ENCODE measurements around the gene HSPH1.

HSPH1 gene

DNA sequence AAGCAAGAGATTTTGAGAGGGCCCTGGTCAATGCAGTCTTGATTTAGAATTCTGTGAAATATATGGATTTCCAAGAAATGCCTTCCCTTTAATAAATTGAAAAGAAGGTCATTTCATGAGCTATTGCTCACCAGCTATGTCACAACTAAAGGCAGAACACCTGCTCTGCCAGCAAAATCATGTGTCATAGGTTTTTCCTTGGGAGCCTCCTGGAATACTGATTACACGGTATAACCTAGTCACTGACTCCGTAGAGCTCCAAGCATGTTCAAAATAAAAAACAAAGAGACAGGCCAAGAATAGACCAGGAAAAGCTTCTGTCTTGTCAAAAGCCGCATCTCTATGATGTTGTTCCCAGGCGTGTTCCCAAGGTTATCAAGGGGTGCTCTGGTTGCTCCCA is 45.5 kb downstream of the HSPH1 start:
- H3K27ac ChIP-seq = no peak overlapping the region
- TF ChIP-seq ZFX (IDR thresholded peaks at IDR 0.05; ENCODE audit: borderline replicate concordance) = no peak
- TF ChIP-seq, protein P1, sequence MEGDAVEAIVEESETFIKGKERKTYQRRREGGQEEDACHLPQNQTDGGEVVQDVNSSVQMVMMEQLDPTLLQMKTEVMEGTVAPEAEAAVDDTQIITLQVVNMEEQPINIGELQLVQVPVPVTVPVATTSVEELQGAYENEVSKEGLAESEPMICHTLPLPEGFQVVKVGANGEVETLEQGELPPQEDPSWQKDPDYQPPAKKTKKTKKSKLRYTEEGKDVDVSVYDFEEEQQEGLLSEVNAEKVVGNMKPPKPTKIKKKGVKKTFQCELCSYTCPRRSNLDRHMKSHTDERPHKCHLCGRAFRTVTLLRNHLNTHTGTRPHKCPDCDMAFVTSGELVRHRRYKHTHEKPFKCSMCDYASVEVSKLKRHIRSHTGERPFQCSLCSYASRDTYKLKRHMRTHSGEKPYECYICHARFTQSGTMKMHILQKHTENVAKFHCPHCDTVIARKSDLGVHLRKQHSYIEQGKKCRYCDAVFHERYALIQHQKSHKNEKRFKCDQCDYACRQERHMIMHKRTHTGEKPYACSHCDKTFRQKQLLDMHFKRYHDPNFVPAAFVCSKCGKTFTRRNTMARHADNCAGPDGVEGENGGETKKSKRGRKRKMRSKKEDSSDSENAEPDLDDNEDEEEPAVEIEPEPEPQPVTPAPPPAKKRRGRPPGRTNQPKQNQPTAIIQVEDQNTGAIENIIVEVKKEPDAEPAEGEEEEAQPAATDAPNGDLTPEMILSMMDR (IDR thresholded peaks at IDR 0.05) = no peak

DNA sequence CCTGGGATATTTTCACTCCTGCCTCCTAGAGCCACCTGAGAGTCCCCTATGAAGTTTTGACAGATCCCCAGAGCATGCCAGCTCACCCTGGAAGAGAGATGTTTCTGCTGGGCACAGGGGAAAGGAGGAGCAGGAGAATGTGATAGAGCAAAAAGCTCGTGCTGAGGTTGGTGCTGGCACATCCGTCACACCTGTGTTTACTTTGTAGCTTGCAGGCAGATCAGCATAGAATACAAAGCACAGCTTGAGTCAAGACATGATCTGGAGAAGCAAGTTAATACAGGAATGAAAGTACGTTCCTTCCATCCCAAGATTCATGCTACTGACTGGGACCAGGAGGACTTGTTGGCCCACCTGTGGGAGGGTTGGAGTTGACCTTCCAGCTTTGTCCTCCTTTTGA is 46.1 kb downstream of the HSPH1 start:
- TF ChIP-seq, protein P1 (IDR thresholded peaks at IDR 0.05) = no peak
- TF ChIP-seq ZFX (IDR thresholded peaks at IDR 0.05; ENCODE audit: borderline replicate concordance) = no peak

DNA sequence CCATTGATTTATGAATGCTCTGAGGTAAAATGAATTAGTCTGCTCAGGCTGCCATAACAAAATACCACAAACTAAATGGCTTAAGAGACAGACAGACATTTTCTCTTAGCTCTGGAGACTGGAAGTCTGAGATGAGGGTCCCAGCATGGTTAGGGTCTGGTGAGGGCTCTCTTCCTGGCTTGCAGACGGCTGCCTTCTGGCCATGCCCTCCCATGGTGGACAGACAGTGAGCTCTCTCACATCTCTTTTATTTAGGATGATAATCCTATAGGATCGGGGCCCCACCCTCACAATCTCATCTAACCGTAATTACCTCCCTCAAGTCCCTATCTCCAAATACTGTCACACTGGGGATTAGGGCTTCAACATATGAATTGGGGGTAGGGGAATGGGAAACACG is 47.1 kb downstream of the HSPH1 start:
- TF ChIP-seq ZFX (IDR thresholded peaks at IDR 0.05; ENCODE audit: borderline replicate concordance) = no peak
- TF ChIP-seq, protein P1 (IDR thresholded peaks at IDR 0.05) = no peak
- no peak overlapping the region for H3K27ac ChIP-seq

More for the DNA sequence above, 46.1 kb downstream of the HSPH1 start:
- H3K27ac ChIP-seq = no peak overlapping the region

DNA sequence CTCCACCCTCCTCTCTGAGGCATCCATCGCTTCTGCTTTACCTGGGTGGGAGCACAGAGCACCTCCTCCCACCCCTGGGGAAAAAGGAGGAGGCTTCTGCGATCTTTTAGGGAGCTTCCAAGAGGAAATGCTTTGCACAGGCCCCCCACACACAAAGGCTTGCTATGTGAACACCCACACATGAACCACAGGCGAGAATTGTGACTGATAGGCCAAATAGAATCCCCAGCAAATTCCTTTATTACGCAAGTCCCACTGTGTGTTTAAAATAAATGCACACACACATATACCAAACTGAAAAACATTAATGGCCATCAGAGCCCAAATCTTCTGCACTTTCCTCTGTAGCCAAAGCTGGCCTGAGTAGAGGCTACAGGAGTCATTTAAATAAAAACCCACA is 50.6 kb downstream of the HSPH1 start:
- H3K27ac ChIP-seq = no peak overlapping the region
- TF ChIP-seq, protein P1 (IDR thresholded peaks at IDR 0.05) = no peak
- TF ChIP-seq ZFX (IDR thresholded peaks at IDR 0.05; ENCODE audit: borderline replicate concordance) = no peak

DNA sequence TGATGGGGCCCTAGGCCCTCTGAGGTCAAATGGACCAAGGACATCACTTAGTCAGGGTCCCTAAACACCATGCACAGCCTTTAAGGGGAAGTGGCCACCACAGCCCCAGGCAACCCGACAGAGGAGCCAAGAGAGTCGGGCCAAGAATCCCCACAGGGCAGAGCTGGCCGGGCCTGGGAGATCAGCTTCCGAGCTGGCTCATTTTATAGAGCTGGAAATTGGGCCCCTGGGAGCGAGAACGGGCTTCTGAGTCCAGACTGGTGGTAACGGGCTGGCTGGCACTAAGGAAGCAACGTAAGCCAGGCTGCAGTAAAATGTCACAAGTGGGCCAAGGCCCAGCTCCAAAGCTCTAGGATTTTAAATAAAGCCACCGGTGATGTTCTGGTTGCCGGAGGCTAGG is 51.1 kb downstream of the HSPH1 start:
- H3K27ac ChIP-seq = no peak overlapping the region
- TF ChIP-seq, protein P1 (IDR thresholded peaks at IDR 0.05) = no peak
- no peak for TF ChIP-seq ZFX (IDR thresholded peaks at IDR 0.05; ENCODE audit: borderline replicate concordance)

DNA sequence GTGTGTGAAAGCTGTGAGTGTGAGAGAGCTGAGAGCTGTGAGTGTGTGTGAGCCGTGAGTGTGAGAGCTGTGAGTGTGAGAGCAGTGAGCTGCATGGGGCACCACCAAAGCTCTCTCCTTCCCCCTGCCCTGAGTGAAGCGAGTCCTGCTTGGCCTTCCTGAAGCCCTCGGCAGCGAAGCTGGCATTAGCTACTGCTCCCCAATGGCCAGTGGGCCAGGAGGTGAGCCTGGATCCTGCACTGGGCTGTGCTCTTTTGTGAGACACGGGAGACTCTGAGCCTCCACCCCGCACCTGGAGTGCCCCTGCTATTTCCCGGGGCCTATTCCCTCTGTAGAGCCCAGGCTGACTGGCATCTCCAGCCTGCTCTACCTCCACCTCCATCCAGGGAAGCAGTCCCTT is 51.5 kb downstream of the HSPH1 start:
- no peak overlapping the region for H3K27ac ChIP-seq
- no peak for TF ChIP-seq ZFX (IDR thresholded peaks at IDR 0.05; ENCODE audit: borderline replicate concordance)

DNA sequence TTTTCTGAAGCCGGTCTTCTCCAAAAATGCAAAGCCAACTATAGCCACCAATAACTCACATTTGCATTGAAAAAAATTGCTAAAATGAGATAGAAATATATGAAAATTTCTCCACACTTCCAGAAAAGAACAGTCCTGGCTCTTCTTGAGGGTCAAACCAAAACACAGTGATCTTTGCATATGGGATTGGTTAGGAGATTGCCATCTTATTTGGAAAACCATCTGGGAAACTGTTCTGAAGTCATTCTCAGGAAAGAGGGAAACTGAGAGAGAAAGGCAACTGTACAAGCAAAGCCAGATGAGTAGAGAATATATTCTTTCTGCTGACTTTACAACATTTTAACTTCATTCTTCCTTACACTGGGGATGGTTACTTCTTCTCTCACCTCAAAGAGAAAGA is 54.6 kb downstream of the HSPH1 start:
- H3K27ac ChIP-seq = no peak overlapping the region

DNA sequence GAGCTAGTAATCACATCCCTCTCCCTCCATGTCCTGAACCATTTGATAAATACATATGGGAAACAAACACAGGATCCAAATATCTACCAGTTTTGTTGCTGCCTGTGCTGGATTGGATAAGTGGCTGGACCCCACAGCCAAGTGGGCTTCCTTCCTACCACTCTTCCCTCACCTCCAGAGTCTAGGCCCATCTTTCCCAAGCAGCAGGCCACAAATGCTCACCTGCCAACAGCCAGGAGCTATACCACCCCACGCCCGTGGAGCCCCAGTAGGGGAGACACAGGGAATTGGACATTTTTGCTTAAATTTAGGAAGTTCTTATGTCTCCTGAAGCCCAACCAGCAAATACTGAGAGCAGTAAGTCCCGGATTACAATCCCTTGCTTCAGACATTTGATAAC is 55.8 kb downstream of the HSPH1 start:
- TF ChIP-seq, protein P1 (IDR thresholded peaks at IDR 0.05) = no peak
- no peak for TF ChIP-seq ZFX (IDR thresholded peaks at IDR 0.05; ENCODE audit: borderline replicate concordance)
- no peak overlapping the region for H3K27ac ChIP-seq

More for the DNA sequence above, 54.6 kb downstream of the HSPH1 start:
- TF ChIP-seq, protein P1 (IDR thresholded peaks at IDR 0.05) = no peak
- no peak for TF ChIP-seq ZFX (IDR thresholded peaks at IDR 0.05; ENCODE audit: borderline replicate concordance)

All from 22Rv1 (cell line).